ENCODE results near the gene NECAB3. TPM values are rescaled to one million over a fixed set of nuclear protein-coding genes. Genes with fewer than 3 reads are reported as not detected.

Gene NECAB3
- total RNA-seq, 1 experiment from 2014 or later: 46.4 TPM

GRCh38 chr20:33707668-33708067 is 33.4 kb upstream of the NECAB3 start:
- BruUV-seq (replicated peaks): no TSS peak
- Histone ChIP-seq H3K27ac (ENCODE audit: low read length) (no peak overlapping the region), H3K36me3 (ENCODE audit: control insufficient read depth, insufficient read depth, low read length) (no peaks in the 10 kb centered on the region), H3K27me3 (ENCODE audit: control insufficient read depth, insufficient read depth, low read length) (no peaks in the 10 kb centered on the region), H3K4me1 (ENCODE audit: control insufficient read depth, insufficient read depth, low read length) (no peaks in the 10 kb centered on the region), H3K9me3 (ENCODE audit: control insufficient read depth, insufficient read depth, low read depth, low read length) (no peaks in the 10 kb centered on the region), H3K4me3 (ENCODE audit: low read depth in 2 of 2, low read length in 2 of 2) (no peak overlapping the region)
- CTCF ChIA-PET: no interaction called here
- in situ Hi-C loops (cut with HindIII; ENCODE audit: low pct_unique_long_range_greater_than_20kb, low sequenced_read_pairs) (no loop called here), intact Hi-C loops (cut with micrococcal nuclease; ENCODE audit: unreplicated experiment) (no loop called here)
- DNase-seq (ENCODE audit: low read depth, low spot score): no peak
- TF ChIP-seq SIN3A (IDR thresholded peaks at IDR 0.05; ENCODE audit: borderline replicate concordance, insufficient read depth, low read depth, low read length): no peak
- no peak for TF ChIP-seq CTCF (IDR thresholded peaks at IDR 0.05)
- TF ChIP-seq, protein P1, sequence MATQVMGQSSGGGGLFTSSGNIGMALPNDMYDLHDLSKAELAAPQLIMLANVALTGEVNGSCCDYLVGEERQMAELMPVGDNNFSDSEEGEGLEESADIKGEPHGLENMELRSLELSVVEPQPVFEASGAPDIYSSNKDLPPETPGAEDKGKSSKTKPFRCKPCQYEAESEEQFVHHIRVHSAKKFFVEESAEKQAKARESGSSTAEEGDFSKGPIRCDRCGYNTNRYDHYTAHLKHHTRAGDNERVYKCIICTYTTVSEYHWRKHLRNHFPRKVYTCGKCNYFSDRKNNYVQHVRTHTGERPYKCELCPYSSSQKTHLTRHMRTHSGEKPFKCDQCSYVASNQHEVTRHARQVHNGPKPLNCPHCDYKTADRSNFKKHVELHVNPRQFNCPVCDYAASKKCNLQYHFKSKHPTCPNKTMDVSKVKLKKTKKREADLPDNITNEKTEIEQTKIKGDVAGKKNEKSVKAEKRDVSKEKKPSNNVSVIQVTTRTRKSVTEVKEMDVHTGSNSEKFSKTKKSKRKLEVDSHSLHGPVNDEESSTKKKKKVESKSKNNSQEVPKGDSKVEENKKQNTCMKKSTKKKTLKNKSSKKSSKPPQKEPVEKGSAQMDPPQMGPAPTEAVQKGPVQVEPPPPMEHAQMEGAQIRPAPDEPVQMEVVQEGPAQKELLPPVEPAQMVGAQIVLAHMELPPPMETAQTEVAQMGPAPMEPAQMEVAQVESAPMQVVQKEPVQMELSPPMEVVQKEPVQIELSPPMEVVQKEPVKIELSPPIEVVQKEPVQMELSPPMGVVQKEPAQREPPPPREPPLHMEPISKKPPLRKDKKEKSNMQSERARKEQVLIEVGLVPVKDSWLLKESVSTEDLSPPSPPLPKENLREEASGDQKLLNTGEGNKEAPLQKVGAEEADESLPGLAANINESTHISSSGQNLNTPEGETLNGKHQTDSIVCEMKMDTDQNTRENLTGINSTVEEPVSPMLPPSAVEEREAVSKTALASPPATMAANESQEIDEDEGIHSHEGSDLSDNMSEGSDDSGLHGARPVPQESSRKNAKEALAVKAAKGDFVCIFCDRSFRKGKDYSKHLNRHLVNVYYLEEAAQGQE (IDR thresholded peaks at IDR 0.05; ENCODE audit: insufficient read depth in 1 of 2, low read depth in 2 of 2, low read length in 1 of 2): no peak
- TF ChIP-seq TCF7L2 (IDR thresholded peaks at IDR 0.05; ENCODE audit: low read depth, low read length): no peak
- no peak for TF ChIP-seq POLR2AphosphoS5 (IDR thresholded peaks at IDR 0.05; ENCODE audit: low read depth, low read length)
- POLR2A ChIA-PET: no interaction called here
- no peak; the same call in 1 of the 2 replicates for ATAC-seq

DNA sequence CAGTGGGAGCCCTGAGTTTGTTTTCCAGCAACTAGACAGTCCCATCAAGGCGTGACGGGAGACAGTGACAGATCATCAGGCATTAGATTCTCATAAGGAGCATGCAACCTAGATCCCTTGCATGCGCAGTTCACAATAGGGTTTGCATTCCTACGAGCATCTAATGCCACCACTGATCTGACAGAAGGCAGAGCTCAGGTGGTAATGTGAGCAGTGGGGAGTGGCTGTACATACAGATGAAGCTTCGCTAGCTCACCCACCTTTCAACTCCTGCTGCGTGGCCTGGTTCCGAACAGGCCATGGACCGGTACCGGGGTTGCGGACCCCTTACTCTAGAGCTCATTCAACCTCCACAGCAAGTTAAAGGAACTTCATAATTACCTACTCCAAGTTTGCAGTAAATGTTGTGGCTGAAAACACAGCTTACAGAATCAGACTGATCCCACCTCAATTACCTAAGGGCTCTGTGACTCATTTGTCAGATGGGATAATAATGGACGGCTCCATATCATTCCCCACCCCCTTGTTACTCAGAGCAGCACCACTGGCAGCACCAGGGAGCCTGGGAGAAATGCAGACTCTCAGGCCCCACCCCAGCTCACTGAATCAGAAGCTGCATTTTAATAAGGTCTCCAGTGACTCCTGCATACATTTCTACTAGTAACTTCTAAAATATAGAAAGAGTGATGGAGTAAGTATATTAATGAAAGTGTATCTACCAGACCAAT is 30.1 kb upstream of the NECAB3 start:
- in situ Hi-C loops (cut with HindIII; ENCODE audit: low pct_unique_long_range_greater_than_20kb, low sequenced_read_pairs): no loop called here
- Histone ChIP-seq H3K4me1 (ENCODE audit: control insufficient read depth, insufficient read depth, low read length) (no peaks in the 10 kb centered on the region), H3K36me3 (ENCODE audit: control insufficient read depth, insufficient read depth, low read length) (no peaks in the 10 kb centered on the region), H3K4me3 (ENCODE audit: low read depth in 2 of 2, low read length in 2 of 2) (no peak overlapping the region), H3K27me3 (ENCODE audit: control insufficient read depth, insufficient read depth, low read length) (no peaks in the 10 kb centered on the region), H3K9me3 (ENCODE audit: control insufficient read depth, insufficient read depth, low read depth, low read length) (no peaks in the 10 kb centered on the region), H3K27ac (ENCODE audit: low read length) (no peak overlapping the region)
- ChIA-PET POLR2A (interaction anchor here (0.8 kb wide), 1 partner anchor 241 kb away, joined by 5 read pairs; no protein-coding TSS in a partner anchor), CTCF (interaction anchor here (0.7 kb wide), 1 partner anchor 395 kb away, joined by 3 read pairs; no protein-coding TSS in a partner anchor)
- no peak for DNase-seq (ENCODE audit: low read depth, low spot score)
- intact Hi-C loops (cut with micrococcal nuclease; ENCODE audit: unreplicated experiment): no loop called here
- no peak for ATAC-seq
- BruUV-seq (replicated peaks): no TSS peak
- TF ChIP-seq CTCF (IDR thresholded peaks at IDR 0.05): no peak
- TF ChIP-seq, protein P1 (IDR thresholded peaks at IDR 0.05; ENCODE audit: insufficient read depth in 1 of 2, low read depth in 2 of 2, low read length in 1 of 2): no peak
- no peak for TF ChIP-seq POLR2AphosphoS5 (IDR thresholded peaks at IDR 0.05; ENCODE audit: low read depth, low read length)
- TF ChIP-seq SIN3A (IDR thresholded peaks at IDR 0.05; ENCODE audit: borderline replicate concordance, insufficient read depth, low read depth, low read length): no peak
- TF ChIP-seq TCF7L2 (IDR thresholded peaks at IDR 0.05; ENCODE audit: low read depth, low read length): no peak

Data from Panc1 (cell line).